Nephron progenitor cell (in vitro differentiated cells): ENCODE data around the gene ZNF329.
"Not testable (repeated sequence)": the region's sequence is repeated elsewhere in the genome, so short reads cannot be mapped to it uniquely, and the experiment has no call there.

Source experiments
- DNase-seq: peaks from one replicate; pipeline ENCODE4 v3.0.0; 2021
- H3K27ac Mint-ChIP-seq: 2 replicates; pipeline ENCODE4 v1.8.0; 2021; ENCODE audit warnings: mild to moderate bottlenecking, moderate library complexity, mixed read lengths
- H3K27me3 Mint-ChIP-seq: 2 replicates; pipeline ENCODE4 v1.8.0; 2021; ENCODE audit warnings: mild to moderate bottlenecking, low read depth, mixed read lengths; ENCODE audit not compliant: poor library complexity
- H3K36me3 Mint-ChIP-seq: 2 replicates; pipeline ENCODE4 v1.8.0; 2021; ENCODE audit warnings: low read depth, mixed read lengths
- H3K4me1 Mint-ChIP-seq: 2 replicates; pipeline ENCODE4 v1.8.0; 2021; ENCODE audit warnings: mixed read lengths
- H3K4me3 Mint-ChIP-seq: 2 replicates; pipeline ENCODE4 v1.8.0; 2021; ENCODE audit warnings: mild to moderate bottlenecking, moderate library complexity, mixed read lengths
- H3K9me3 Mint-ChIP-seq: 2 replicates; pipeline ENCODE4 v1.8.0; 2021; ENCODE audit warnings: mild to moderate bottlenecking, moderate library complexity, mixed read lengths
- TF ChIP-seq, protein P1 (sequence below): fragments of 200-600 bp; sonication (generic); IDR thresholded peaks from 2 replicates; pipeline ENCODE4 v1.5.0; 2021; ENCODE audit warnings: antibody characterized with exemption

Gene ZNF329

DNA sequence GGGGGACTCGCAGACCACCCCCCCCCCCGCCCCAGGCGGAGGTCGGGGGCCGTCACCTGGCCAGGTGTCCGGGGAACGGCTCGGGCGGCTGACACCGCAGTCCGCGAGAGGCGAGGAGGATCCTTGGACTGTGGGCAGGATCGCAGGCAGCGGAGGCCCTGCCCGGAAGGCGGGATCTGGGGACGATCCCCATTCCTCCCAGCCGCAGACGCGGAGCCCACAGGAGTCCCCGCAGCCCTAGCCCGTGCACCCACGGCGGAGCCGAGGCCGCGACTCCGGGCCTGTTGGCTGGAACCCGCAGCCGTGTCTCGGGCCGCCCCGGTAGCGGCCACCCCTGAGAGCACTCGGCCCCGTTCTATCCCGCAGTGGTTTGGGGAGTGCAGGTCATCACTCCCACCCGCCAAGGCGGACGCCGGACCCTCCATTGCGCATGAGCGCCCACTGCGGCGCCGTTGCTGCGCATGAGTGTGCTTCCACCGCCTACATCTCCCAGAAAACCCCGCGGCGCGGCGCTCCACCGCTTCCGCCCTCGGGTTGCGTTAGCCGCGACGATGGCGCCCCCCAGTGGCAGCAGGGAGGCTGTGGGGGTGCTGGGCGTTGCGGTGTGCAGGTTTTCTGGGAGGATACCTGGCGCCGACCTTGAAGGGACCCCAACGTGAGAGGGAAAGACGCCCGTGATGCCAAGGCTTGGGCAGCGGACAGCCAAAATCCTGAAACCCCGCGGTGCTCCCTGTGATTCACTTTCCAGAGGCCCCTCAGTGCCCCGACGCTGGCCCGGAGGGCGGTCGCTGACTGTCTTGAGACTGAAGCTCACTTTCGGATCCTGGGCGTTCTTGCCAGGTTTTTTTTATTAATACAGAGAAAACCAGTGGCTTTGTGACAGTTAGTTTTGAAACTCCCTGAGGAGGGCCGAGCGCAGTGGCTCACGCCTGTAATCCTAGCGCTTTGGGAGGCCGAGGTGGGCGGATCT is 4.4 kb upstream of the ZNF329 start:
- H3K27ac Mint-ChIP-seq = peak overlapping the region; percentile 90
- peaks cover 37% of the 10 kb centered on the region for H3K36me3 Mint-ChIP-seq
- TF ChIP-seq, protein P1, sequence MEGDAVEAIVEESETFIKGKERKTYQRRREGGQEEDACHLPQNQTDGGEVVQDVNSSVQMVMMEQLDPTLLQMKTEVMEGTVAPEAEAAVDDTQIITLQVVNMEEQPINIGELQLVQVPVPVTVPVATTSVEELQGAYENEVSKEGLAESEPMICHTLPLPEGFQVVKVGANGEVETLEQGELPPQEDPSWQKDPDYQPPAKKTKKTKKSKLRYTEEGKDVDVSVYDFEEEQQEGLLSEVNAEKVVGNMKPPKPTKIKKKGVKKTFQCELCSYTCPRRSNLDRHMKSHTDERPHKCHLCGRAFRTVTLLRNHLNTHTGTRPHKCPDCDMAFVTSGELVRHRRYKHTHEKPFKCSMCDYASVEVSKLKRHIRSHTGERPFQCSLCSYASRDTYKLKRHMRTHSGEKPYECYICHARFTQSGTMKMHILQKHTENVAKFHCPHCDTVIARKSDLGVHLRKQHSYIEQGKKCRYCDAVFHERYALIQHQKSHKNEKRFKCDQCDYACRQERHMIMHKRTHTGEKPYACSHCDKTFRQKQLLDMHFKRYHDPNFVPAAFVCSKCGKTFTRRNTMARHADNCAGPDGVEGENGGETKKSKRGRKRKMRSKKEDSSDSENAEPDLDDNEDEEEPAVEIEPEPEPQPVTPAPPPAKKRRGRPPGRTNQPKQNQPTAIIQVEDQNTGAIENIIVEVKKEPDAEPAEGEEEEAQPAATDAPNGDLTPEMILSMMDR = peak; percentile 98
- H3K4me1 Mint-ChIP-seq = peaks cover 7% of the 10 kb centered on the region
- peak overlapping the region; percentile 87 for H3K4me3 Mint-ChIP-seq
- peaks cover 3% of the 10 kb centered on the region for H3K27me3 Mint-ChIP-seq
- DNase-seq = peak; percentile 99
- peaks cover 84% of the 10 kb centered on the region for H3K9me3 Mint-ChIP-seq

DNA sequence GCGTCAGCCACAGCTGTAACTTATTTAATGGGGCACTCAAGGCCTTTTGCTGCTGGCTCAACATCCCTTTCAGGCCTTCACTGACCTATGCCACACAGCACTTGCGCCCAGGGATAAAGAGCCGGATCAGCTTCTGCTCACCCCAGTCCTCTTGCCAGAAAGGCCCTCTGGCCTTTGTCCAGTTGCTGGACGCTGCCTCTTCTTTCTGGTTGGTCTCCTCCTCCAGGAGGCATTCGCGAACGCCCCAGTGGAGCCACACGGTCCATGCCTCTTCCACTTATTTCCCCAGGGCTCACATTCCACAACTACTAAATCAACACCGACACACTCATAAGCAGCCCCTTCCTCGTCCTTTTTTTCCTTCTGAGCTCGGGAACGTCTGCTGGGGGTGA is 3.7 kb upstream of the ZNF329 start:
- H3K27me3 Mint-ChIP-seq = peaks cover 3% of the 10 kb centered on the region
- H3K4me3 Mint-ChIP-seq = peak overlapping the region; percentile 87
- DNase-seq = no peak
- H3K36me3 Mint-ChIP-seq = peaks cover 44% of the 10 kb centered on the region
- H3K27ac Mint-ChIP-seq = peak overlapping the region; percentile 90
- peaks cover 87% of the 10 kb centered on the region for H3K9me3 Mint-ChIP-seq
- TF ChIP-seq, protein P1 = no peak
- H3K4me1 Mint-ChIP-seq = peaks cover 14% of the 10 kb centered on the region

GRCh38 chr19:58153386-58153785 is 2.8 kb upstream of the ZNF329 start:
- Mint-ChIP-seq H3K9me3 (peaks cover 87% of the 10 kb centered on the region), H3K4me1 (peaks cover 15% of the 10 kb centered on the region), H3K36me3 (peaks cover 53% of the 10 kb centered on the region), H3K27ac (no peak overlapping the region), H3K27me3 (peaks cover 3% of the 10 kb centered on the region), H3K4me3 (peak overlapping the region; percentile 87)
- DNase-seq = no peak
- TF ChIP-seq, protein P1 = no peak

DNA sequence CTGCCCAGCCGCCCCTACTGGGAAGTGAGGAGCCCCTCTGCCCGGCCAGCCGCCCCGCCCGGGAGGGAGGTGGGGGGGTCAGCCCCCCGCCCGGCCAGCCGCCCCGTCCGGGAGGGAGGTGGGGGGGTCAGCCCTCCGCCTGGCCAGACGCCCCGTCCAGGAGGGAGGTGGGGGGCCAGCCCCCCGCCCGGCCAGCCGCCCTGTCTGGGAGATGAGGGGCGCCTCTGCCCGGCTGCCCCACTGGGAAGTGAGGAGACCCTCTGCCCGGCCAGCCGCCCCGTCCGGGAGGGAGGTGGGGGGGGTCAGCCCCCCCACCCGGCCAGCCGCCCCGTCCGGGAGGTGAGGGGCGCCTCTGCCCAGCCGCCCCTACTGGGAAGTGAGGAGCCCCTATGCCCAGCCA is 3.1 kb downstream of the ZNF329 start:
- H3K4me3 Mint-ChIP-seq, H3K27me3 Mint-ChIP-seq, H3K4me1 Mint-ChIP-seq, H3K27ac Mint-ChIP-seq, DNase-seq: not testable (repeated sequence)
- Mint-ChIP-seq H3K9me3 (peaks cover 87% of the 10 kb centered on the region), H3K36me3 (peaks cover 69% of the 10 kb centered on the region)

- TF ChIP-seq, protein P1 = no peak
- Mint-ChIP-seq H3K4me1 (peaks cover 9% of the 10 kb centered on the region), H3K4me3 (peak overlapping the region; percentile 9), H3K9me3 (peaks cover 87% of the 10 kb centered on the region), H3K27me3 (peaks cover 3% of the 10 kb centered on the region), H3K36me3 (peaks cover 69% of the 10 kb centered on the region), H3K27ac (no peak overlapping the region)
- DNase-seq = no peak
Observed at GRCh38 chr19:58145849-58146248, 4.7 kb downstream of the ZNF329 start.

GRCh38 chr19:58134244-58134643 is 16.3 kb downstream of the ZNF329 start:
- H3K4me1 Mint-ChIP-seq = no peaks in the 10 kb centered on the region
- H3K9me3 Mint-ChIP-seq = peaks cover 100% of the 10 kb centered on the region
- TF ChIP-seq, protein P1 = no peak
- DNase-seq = no peak
- peaks cover 9% of the 10 kb centered on the region for H3K27me3 Mint-ChIP-seq
- H3K4me3 Mint-ChIP-seq = no peak overlapping the region
- no peak overlapping the region for H3K27ac Mint-ChIP-seq
- H3K36me3 Mint-ChIP-seq = peaks cover 96% of the 10 kb centered on the region
